ENCODE data around the gene ZFAND3.

GRCh38 chr6:37959061-37959460 is 139.5 kb downstream of the ZFAND3 start:
- no peak for TF ChIP-seq NANOG (IDR thresholded peaks at IDR 0.05; ENCODE audit: borderline replicate concordance)
- TF ChIP-seq CREB1 (CRISPR knock-in tag; IDR thresholded peaks at IDR 0.05; ENCODE audit: low read depth), result no peak
- no peak for TF ChIP-seq POLR2AphosphoS5 (IDR thresholded peaks at IDR 0.05; ENCODE audit: low read depth)
- TF ChIP-seq, protein P1, sequence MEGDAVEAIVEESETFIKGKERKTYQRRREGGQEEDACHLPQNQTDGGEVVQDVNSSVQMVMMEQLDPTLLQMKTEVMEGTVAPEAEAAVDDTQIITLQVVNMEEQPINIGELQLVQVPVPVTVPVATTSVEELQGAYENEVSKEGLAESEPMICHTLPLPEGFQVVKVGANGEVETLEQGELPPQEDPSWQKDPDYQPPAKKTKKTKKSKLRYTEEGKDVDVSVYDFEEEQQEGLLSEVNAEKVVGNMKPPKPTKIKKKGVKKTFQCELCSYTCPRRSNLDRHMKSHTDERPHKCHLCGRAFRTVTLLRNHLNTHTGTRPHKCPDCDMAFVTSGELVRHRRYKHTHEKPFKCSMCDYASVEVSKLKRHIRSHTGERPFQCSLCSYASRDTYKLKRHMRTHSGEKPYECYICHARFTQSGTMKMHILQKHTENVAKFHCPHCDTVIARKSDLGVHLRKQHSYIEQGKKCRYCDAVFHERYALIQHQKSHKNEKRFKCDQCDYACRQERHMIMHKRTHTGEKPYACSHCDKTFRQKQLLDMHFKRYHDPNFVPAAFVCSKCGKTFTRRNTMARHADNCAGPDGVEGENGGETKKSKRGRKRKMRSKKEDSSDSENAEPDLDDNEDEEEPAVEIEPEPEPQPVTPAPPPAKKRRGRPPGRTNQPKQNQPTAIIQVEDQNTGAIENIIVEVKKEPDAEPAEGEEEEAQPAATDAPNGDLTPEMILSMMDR (conservative IDR thresholded peaks at IDR 0.05; ENCODE audit: low read depth in 2 of 2), result no peak
- TF ChIP-seq JUNB (IDR thresholded peaks at IDR 0.05; ENCODE audit: unreplicated experiment), result no peak
- TF ChIP-seq EZH2phosphoT487 (IDR thresholded peaks at IDR 0.05; ENCODE audit: unreplicated experiment), result no peak
- TF ChIP-seq EZH2 (IDR thresholded peaks at IDR 0.05; ENCODE audit: low read depth, unreplicated experiment), result no peak
- no peak for TF ChIP-seq REST (IDR thresholded peaks at IDR 0.05; ENCODE audit: unreplicated experiment)
- no peak for TF ChIP-seq ZNF114 (CRISPR knock-in tag; IDR thresholded peaks at IDR 0.05)
- TF ChIP-seq STAT1 (IDR thresholded peaks at IDR 0.05; ENCODE audit: unreplicated experiment), result no peak
- no peak for TF ChIP-seq ZNF331 (CRISPR knock-in tag; IDR thresholded peaks at IDR 0.05; ENCODE audit: low read depth)

Measured in GM23338 (cell line).